Measurements from ENCODE around the gene ITIH3. TPM values are rescaled to one million over a fixed set of nuclear protein-coding genes. Genes with fewer than 3 reads are reported as not detected.

The ITIH3 gene
- total RNA-seq, 1 donor from 2014 or later, result 0.16 TPM

GRCh38 chr3:52827441-52827840 is 32.8 kb downstream of the ITIH3 start:
- Mint-ChIP-seq H3K4me1 (ENCODE audit: low read depth, unreplicated experiment) (peaks cover 18% of the 10 kb centered on the region), H3K27me3 (ENCODE audit: low read depth, unreplicated experiment) (peaks cover 12% of the 10 kb centered on the region), H3K9me3 (ENCODE audit: unreplicated experiment) (peaks cover 3% of the 10 kb centered on the region), H3K36me3 (ENCODE audit: low read depth, unreplicated experiment) (peaks cover 4% of the 10 kb centered on the region), H3K4me3 (ENCODE audit: unreplicated experiment) (no peak overlapping the region), H3K27ac (ENCODE audit: unreplicated experiment) (peak overlapping the region; percentile 18)
- FAIRE-seq (no peak), DNase-seq (ENCODE audit: low read depth) (peak; percentile 14)
- no peak overlapping the region for H3K27ac ChIP-seq (ENCODE audit: low read depth, low read length)
- TF ChIP-seq CTCF (IDR thresholded peaks at IDR 0.05; ENCODE audit: insufficient read depth, low read depth, low read length) (no peak), EZH2 (IDR thresholded peaks at IDR 0.05; ENCODE audit: insufficient read depth, low read length) (no peak)
- peaks cover 19% of the 10 kb centered on the region for H3K4me1 ChIP-seq (ENCODE audit: insufficient read depth, low read length)
- no peaks in the 10 kb centered on the region for H3K27me3 ChIP-seq (ENCODE audit: insufficient read depth, low read length)
- H3K36me3 ChIP-seq (ENCODE audit: insufficient read depth, low read length), result no peaks in the 10 kb centered on the region
- H2AFZ ChIP-seq (ENCODE audit: low read depth, low read length), result no peak overlapping the region
- H3K4me2 ChIP-seq (ENCODE audit: low read length), result no peak overlapping the region
- peaks cover 9% of the 10 kb centered on the region for H4K20me1 ChIP-seq (ENCODE audit: insufficient read depth, low read length)
- H3K4me3 ChIP-seq (ENCODE audit: insufficient read depth, low read depth, low read length), result no peak overlapping the region
- H3K9me3 ChIP-seq (ENCODE audit: insufficient read depth, low read depth, low read length), result no peaks in the 10 kb centered on the region
- no peaks in the 10 kb centered on the region for H3K79me2 ChIP-seq (ENCODE audit: insufficient read depth, low read length)
- H3K9ac ChIP-seq (ENCODE audit: low read length), result no peak overlapping the region

GRCh38 chr3:52827866-52828376 is 33.3 kb downstream of the ITIH3 start:
- Histone ChIP-seq H3K36me3 (ENCODE audit: insufficient read depth, low read length) (no peaks in the 10 kb centered on the region), H3K9ac (ENCODE audit: low read length) (no peak overlapping the region), H3K9me3 (ENCODE audit: insufficient read depth, low read depth, low read length) (no peaks in the 10 kb centered on the region), H3K27me3 (ENCODE audit: insufficient read depth, low read length) (no peaks in the 10 kb centered on the region), H3K79me2 (ENCODE audit: insufficient read depth, low read length) (no peaks in the 10 kb centered on the region), H4K20me1 (ENCODE audit: insufficient read depth, low read length) (peaks cover 10% of the 10 kb centered on the region), H3K4me1 (ENCODE audit: insufficient read depth, low read length) (peaks cover 19% of the 10 kb centered on the region), H2AFZ (ENCODE audit: low read depth, low read length) (no peak overlapping the region), H3K4me3 (ENCODE audit: insufficient read depth, low read depth, low read length) (no peak overlapping the region), H3K27ac (ENCODE audit: low read depth, low read length) (no peak overlapping the region), H3K4me2 (ENCODE audit: low read length) (no peak overlapping the region)
- H3K36me3 Mint-ChIP-seq (ENCODE audit: low read depth, unreplicated experiment), result peaks cover 4% of the 10 kb centered on the region
- no peak overlapping the region for H3K4me3 Mint-ChIP-seq (ENCODE audit: unreplicated experiment)
- peaks cover 12% of the 10 kb centered on the region for H3K27me3 Mint-ChIP-seq (ENCODE audit: low read depth, unreplicated experiment)
- DNase-seq (ENCODE audit: low read depth) (no peak), FAIRE-seq (no peak)
- H3K9me3 Mint-ChIP-seq (ENCODE audit: unreplicated experiment), result peaks cover 3% of the 10 kb centered on the region
- peak overlapping the region; percentile 18 for H3K27ac Mint-ChIP-seq (ENCODE audit: unreplicated experiment)
- peaks cover 18% of the 10 kb centered on the region for H3K4me1 Mint-ChIP-seq (ENCODE audit: low read depth, unreplicated experiment)
- TF ChIP-seq EZH2 (IDR thresholded peaks at IDR 0.05; ENCODE audit: insufficient read depth, low read length), result no peak
- no peak for TF ChIP-seq CTCF (IDR thresholded peaks at IDR 0.05; ENCODE audit: insufficient read depth, low read depth, low read length)

GRCh38 chr3:52829482-52829881 is 34.9 kb downstream of the ITIH3 start:
- FAIRE-seq, result no peak
- Histone ChIP-seq H3K9ac (ENCODE audit: low read length) (no peak overlapping the region), H3K9me3 (ENCODE audit: insufficient read depth, low read depth, low read length) (no peaks in the 10 kb centered on the region), H3K79me2 (ENCODE audit: insufficient read depth, low read length) (no peaks in the 10 kb centered on the region), H3K27ac (ENCODE audit: low read depth, low read length) (no peak overlapping the region), H4K20me1 (ENCODE audit: insufficient read depth, low read length) (peaks cover 14% of the 10 kb centered on the region), H3K4me1 (ENCODE audit: insufficient read depth, low read length) (peaks cover 19% of the 10 kb centered on the region), H2AFZ (ENCODE audit: low read depth, low read length) (no peak overlapping the region), H3K4me3 (ENCODE audit: insufficient read depth, low read depth, low read length) (no peak overlapping the region), H3K27me3 (ENCODE audit: insufficient read depth, low read length) (no peaks in the 10 kb centered on the region), H3K4me2 (ENCODE audit: low read length) (no peak overlapping the region), H3K36me3 (ENCODE audit: insufficient read depth, low read length) (no peaks in the 10 kb centered on the region)
- peaks cover 12% of the 10 kb centered on the region for H3K27me3 Mint-ChIP-seq (ENCODE audit: low read depth, unreplicated experiment)
- H3K4me1 Mint-ChIP-seq (ENCODE audit: low read depth, unreplicated experiment), result peaks cover 18% of the 10 kb centered on the region
- no peak overlapping the region for H3K4me3 Mint-ChIP-seq (ENCODE audit: unreplicated experiment)
- no peak overlapping the region for H3K27ac Mint-ChIP-seq (ENCODE audit: unreplicated experiment)
- H3K36me3 Mint-ChIP-seq (ENCODE audit: low read depth, unreplicated experiment), result peaks cover 4% of the 10 kb centered on the region
- H3K9me3 Mint-ChIP-seq (ENCODE audit: unreplicated experiment), result peaks cover 3% of the 10 kb centered on the region
- DNase-seq (ENCODE audit: low read depth), result no peak
- TF ChIP-seq CTCF (IDR thresholded peaks at IDR 0.05; ENCODE audit: insufficient read depth, low read depth, low read length), result no peak
- no peak for TF ChIP-seq EZH2 (IDR thresholded peaks at IDR 0.05; ENCODE audit: insufficient read depth, low read length)
